Activated CD8-positive, alpha-beta T cell treated with anti-CD3 and anti-CD28 coated beads for 36 hours (primary cell): ENCODE data around the gene AKAP13. TPM values are rescaled to one million over a fixed set of nuclear protein-coding genes. Genes with fewer than 3 reads are reported as not detected.
A peak's percentile ranks its signal among the peaks of the same experiment; 100 is the strongest.
"Not testable (repeated sequence)": the region's sequence is repeated elsewhere in the genome, so short reads cannot be mapped to it uniquely, and the experiment has no call there.

Source experiments
- ATAC-seq: fragments of 200-7000 bp; cut with Tn5 transposase; one replicate; pipeline ENCODE4 v1.10.0; 2021; ENCODE audit warnings: mild to moderate bottlenecking, moderate library complexity
- CTCF ChIA-PET: fragments of 350-600 bp; sonication (Branson Sonifier 250); formaldehyde crosslinking; loops from one replicate; lab custom pipeline; 2021; ENCODE audit warnings: antibody characterized with exemption; lab: Charles Lee
- POLR2A ChIA-PET: fragments of 350-600 bp; sonication (Branson Sonifier 250); formaldehyde crosslinking; loops from one replicate; lab custom pipeline; 2021; ENCODE audit warnings: antibody characterized with exemption; lab: Charles Lee
- DNase-seq: peaks from one replicate; pipeline ENCODE4 v3.0.0-alpha.2; 2020
- H3K27ac Mint-ChIP-seq: one replicate; pipeline ENCODE4 v1.8.0; 2021; ENCODE audit warnings: mild to moderate bottlenecking, mixed read lengths
- H3K27me3 Mint-ChIP-seq: one replicate; pipeline ENCODE4 v1.8.0; 2021; ENCODE audit warnings: mixed read lengths
- H3K36me3 Mint-ChIP-seq: one replicate; pipeline ENCODE4 v1.8.0; 2021; ENCODE audit warnings: low read depth, mixed read lengths
- H3K4me1 Mint-ChIP-seq: one replicate; pipeline ENCODE4 v1.8.0; 2021; ENCODE audit warnings: low read depth, mixed read lengths
- H3K4me3 Mint-ChIP-seq: one replicate; pipeline ENCODE4 v1.8.0; 2021; ENCODE audit warnings: mild to moderate bottlenecking, moderate library complexity, mixed read lengths
- H3K9me3 Mint-ChIP-seq: one replicate; pipeline ENCODE4 v1.8.0; 2021; ENCODE audit warnings: mixed read lengths
- intact Hi-C: fragments of 100-400 bp; cut with micrococcal nuclease; formaldehyde crosslinking; loops from one replicate; pipeline ENCODE4 v1.10.0; 2022
- total RNA-seq, 2 experiments: library from RNA; stranded (reverse); gene quantifications; one replicate each; pipeline ENCODE4 v1.2.3, GENCODE V29; 2021
- TF ChIP-seq, protein P1 (sequence below): fragments of 200-600 bp; IDR thresholded peaks from one replicate; pipeline ENCODE4 v1.8.0; 2022; ENCODE audit warnings: antibody characterized with exemption, mild to moderate bottlenecking

AKAP13 gene
- total RNA-seq, 2 experiments from 2014 or later, result 79.1 to 79.5 TPM

DNA sequence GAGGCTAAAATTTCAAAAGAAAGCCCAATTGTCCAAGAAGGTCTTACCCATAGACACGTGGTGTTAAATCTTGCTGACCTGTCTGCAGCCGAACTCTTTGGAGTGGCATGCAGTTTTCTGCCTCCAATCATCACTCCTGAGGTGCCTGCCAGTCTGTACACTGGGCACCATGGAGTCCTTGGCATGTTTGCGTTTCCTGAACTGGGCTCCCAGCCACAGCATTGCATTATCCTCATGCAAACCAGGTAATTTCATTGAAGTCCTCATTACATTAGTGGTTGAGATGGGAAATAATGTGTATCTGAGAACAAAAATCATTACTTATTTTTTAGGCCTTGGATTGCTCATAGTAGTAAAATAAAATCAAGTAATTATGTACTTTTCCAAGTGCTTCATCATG, 152.3 kb downstream of the AKAP13 start:
- CTCF ChIA-PET, result interaction anchor here (0.8 to 3.4 kb wide), 5 partner anchors 9 to 307 kb away, joined by 3 to 14 read pairs (median 4); no protein-coding TSS in a partner anchor
- no peak overlapping the region for H3K4me3 Mint-ChIP-seq
- POLR2A ChIA-PET, result no interaction called here
- TF ChIP-seq, protein P1, sequence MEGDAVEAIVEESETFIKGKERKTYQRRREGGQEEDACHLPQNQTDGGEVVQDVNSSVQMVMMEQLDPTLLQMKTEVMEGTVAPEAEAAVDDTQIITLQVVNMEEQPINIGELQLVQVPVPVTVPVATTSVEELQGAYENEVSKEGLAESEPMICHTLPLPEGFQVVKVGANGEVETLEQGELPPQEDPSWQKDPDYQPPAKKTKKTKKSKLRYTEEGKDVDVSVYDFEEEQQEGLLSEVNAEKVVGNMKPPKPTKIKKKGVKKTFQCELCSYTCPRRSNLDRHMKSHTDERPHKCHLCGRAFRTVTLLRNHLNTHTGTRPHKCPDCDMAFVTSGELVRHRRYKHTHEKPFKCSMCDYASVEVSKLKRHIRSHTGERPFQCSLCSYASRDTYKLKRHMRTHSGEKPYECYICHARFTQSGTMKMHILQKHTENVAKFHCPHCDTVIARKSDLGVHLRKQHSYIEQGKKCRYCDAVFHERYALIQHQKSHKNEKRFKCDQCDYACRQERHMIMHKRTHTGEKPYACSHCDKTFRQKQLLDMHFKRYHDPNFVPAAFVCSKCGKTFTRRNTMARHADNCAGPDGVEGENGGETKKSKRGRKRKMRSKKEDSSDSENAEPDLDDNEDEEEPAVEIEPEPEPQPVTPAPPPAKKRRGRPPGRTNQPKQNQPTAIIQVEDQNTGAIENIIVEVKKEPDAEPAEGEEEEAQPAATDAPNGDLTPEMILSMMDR, result no peak
- no peak for DNase-seq
- peaks cover 44% of the 10 kb centered on the region for H3K4me1 Mint-ChIP-seq
- intact Hi-C loops, result no loop called here
- ATAC-seq, result no peak
- H3K36me3 Mint-ChIP-seq, result peaks cover 27% of the 10 kb centered on the region
- H3K9me3 Mint-ChIP-seq, result no peaks in the 10 kb centered on the region
- peak overlapping the region; percentile 40 for H3K27ac Mint-ChIP-seq
- no peaks in the 10 kb centered on the region for H3K27me3 Mint-ChIP-seq

GRCh38 chr15:85534031-85534430, 153.6 kb downstream of the AKAP13 start:
- no peaks in the 10 kb centered on the region for H3K9me3 Mint-ChIP-seq
- intact Hi-C loops, result no loop called here
- peak; percentile 92 for ATAC-seq
- peak overlapping the region; percentile 53 for H3K4me3 Mint-ChIP-seq
- H3K4me1 Mint-ChIP-seq, result peaks cover 44% of the 10 kb centered on the region
- DNase-seq, result peak; percentile 22
- CTCF ChIA-PET, result interaction anchor here (0.9 to 3.4 kb wide), 3 partner anchors 8 to 216 kb away, joined by 3 to 14 read pairs (median 4); no protein-coding TSS in a partner anchor
- POLR2A ChIA-PET, result interaction anchor here (0.6 to 1.0 kb wide), 2 partner anchors 10 to 12 kb away, joined by 3 to 4 read pairs; no protein-coding TSS in a partner anchor
- no peaks in the 10 kb centered on the region for H3K27me3 Mint-ChIP-seq
- TF ChIP-seq, protein P1, result no peak
- peak overlapping the region; percentile 92 for H3K27ac Mint-ChIP-seq
- peaks cover 22% of the 10 kb centered on the region for H3K36me3 Mint-ChIP-seq

DNA sequence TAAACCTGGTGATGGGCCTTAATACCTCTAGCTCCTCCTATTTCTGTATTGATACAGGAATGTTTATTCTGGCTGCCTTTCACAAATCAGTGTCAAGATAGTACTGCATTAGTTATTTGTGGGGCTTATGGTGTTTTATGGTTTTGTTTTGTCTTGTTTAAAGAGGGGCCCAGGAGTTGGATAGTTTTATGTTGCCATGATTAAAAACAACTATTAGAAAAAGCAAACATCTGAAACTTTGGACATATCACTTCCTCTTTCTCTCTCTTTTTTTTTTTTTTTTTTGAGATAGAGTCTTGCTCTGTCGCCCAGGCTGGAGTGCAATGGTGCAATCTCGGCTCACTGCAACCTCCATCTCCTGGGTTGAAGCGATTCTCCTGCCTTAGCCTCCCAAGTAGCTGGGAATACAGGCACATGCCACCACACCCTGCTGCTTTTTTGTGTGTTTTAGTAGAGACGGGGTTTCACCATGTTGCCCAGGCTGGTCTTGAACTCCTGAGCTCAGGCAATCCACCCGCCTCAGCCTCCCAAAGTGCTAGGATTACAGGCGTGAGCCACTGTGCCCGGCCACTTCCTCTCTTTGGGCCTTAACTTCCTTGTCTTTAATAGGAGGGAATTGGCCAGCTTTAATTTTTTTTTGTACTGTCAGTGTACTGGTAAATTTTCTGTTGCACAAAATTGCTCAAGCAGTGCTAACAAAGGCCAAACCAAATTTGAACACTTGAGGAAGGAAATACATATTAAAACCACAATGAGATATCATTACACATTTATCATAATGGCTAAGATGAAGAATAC, 155.3 kb downstream of the AKAP13 start:
- ATAC-seq, H3K9me3 Mint-ChIP-seq, intact Hi-C loops, H3K4me3 Mint-ChIP-seq, H3K27me3 Mint-ChIP-seq, DNase-seq, POLR2A ChIA-PET: not testable (repeated sequence)
- Mint-ChIP-seq H3K4me1 (peaks cover 54% of the 10 kb centered on the region), H3K27ac (peak overlapping the region; percentile 56), H3K36me3 (peaks cover 22% of the 10 kb centered on the region)
- CTCF ChIA-PET, result interaction anchor here (1.6 to 3.4 kb wide), 2 partner anchors 7 to 30 kb away, joined by 5 to 14 read pairs; no protein-coding TSS in a partner anchor

- peaks cover 57% of the 10 kb centered on the region for H3K4me1 Mint-ChIP-seq
- peaks cover 22% of the 10 kb centered on the region for H3K36me3 Mint-ChIP-seq
- ATAC-seq (no peak), DNase-seq (no peak)
- POLR2A ChIA-PET, result no interaction called here
- no peaks in the 10 kb centered on the region for H3K9me3 Mint-ChIP-seq
- no peak overlapping the region for H3K27ac Mint-ChIP-seq
- no peaks in the 10 kb centered on the region for H3K27me3 Mint-ChIP-seq
- TF ChIP-seq, protein P1, result no peak
- intact Hi-C loops, result no loop called here
- CTCF ChIA-PET, result no interaction called here
- H3K4me3 Mint-ChIP-seq, result no peak overlapping the region
These were observed 155.9 kb downstream of the AKAP13 start for GRCh38 chr15:85536341-85536740.

- TF ChIP-seq, protein P1, result no peak
- Mint-ChIP-seq H3K4me3 (no peak overlapping the region), H3K4me1 (peaks cover 60% of the 10 kb centered on the region), H3K36me3 (peaks cover 12% of the 10 kb centered on the region), H3K27ac (no peak overlapping the region), H3K27me3 (no peaks in the 10 kb centered on the region), H3K9me3 (no peaks in the 10 kb centered on the region)
- POLR2A ChIA-PET, result interaction anchor here (0.7 to 1.2 kb wide), 3 partner anchors 11 to 43 kb away, joined by 3 to 4 read pairs (median 3); no protein-coding TSS in a partner anchor
- intact Hi-C loops, result no loop called here
- ATAC-seq (no peak), DNase-seq (no peak)
- CTCF ChIA-PET, result interaction anchor here (1.0 to 2.2 kb wide), 3 partner anchors 11 to 34 kb away, joined by 3 to 6 read pairs (median 4); no protein-coding TSS in a partner anchor
These were observed 159.1 kb downstream of the AKAP13 start for GRCh38 chr15:85539491-85539890.
